GM18868 (cell line): ENCODE results near the gene SEPTIN7.

Source experiments
- ATAC-seq: cut with Tn5 transposase; IDR thresholded peaks from one replicate; pipeline ENCODE4 v1.9.1; 2021; ENCODE audit warnings: mild to moderate bottlenecking, moderate library complexity; ENCODE audit not compliant: unreplicated experiment

Gene SEPTIN7

GRCh38 chr7:35828817-35829216, 28.0 kb downstream of the SEPTIN7 start:
- ATAC-seq = no peak

- ATAC-seq = no peak
Measured at GRCh38 chr7:35831208-35831607, 30.4 kb downstream of the SEPTIN7 start.

GRCh38 chr7:35839860-35840854, 39.3 kb downstream of the SEPTIN7 start:
- ATAC-seq = no peak

GRCh38 chr7:35846816-35847412, 46.1 kb downstream of the SEPTIN7 start:
- ATAC-seq = no peak

- ATAC-seq = no peak
Measured at GRCh38 chr7:35848725-35849124, 47.9 kb downstream of the SEPTIN7 start.

GRCh38 chr7:35849158-35849831, 48.4 kb downstream of the SEPTIN7 start:
- ATAC-seq = no peak

- ATAC-seq = no peak
Measured at GRCh38 chr7:35849954-35850353, 49.1 kb downstream of the SEPTIN7 start.
